H1 (cell line): ENCODE results near the gene PDE5A. TPM values are rescaled to one million over a fixed set of nuclear protein-coding genes. Genes with fewer than 3 reads are reported as not detected.

Experiments
- CTCF ChIA-PET: fragments of 300-600 bp; sonication (Branson Sonifier 250); formaldehyde crosslinking; loops from one replicate; lab custom pipeline; 2021; ENCODE audit not compliant: partially characterized antibody; lab: Charles Lee
- POLR2A ChIA-PET: fragments of 300-600 bp; sonication (Branson Sonifier 250); formaldehyde crosslinking; loops from one replicate; lab custom pipeline; 2021; ENCODE audit warnings: inconsistent platforms; ENCODE audit not compliant: partially characterized antibody; lab: Charles Lee
- DNase-seq, 2 experiments: peaks; one replicate each; pipeline versions ENCODE4 v3.0.0 to v3.0.0-alpha.2; 2010 to 2022; ENCODE audit warnings: low spot score in 2 of 2, low read depth in 1 of 2, mixed read lengths in 1 of 2
- FAIRE-seq: peaks from 2 replicates; lab custom pipeline; 2011; peaks lifted over from hg19 to GRCh38; lab: Jason Lieb, UNC
- H2AFZ ChIP-seq: 2 replicates; pipeline ENCODE4 v1.8.1; 2012; ENCODE audit warnings: low read length, inconsistent platforms
- H2AK5ac ChIP-seq: 2 replicates; pipeline ENCODE4 v1.6.1; 2013; ENCODE audit warnings: low read depth, low read length
- H2BK120ac ChIP-seq: replicated peaks from 2 replicates; pipeline ENCODE3; 2013; ENCODE audit warnings: low read depth, low read length, inconsistent platforms
- H2BK12ac ChIP-seq: 2 replicates; pipeline ENCODE4 v1.6.1; 2013; ENCODE audit warnings: low read depth, low read length
- H2BK15ac ChIP-seq: 2 replicates; pipeline ENCODE4 v1.6.1; 2013; ENCODE audit warnings: low read length
- H2BK20ac ChIP-seq: 2 replicates; pipeline ENCODE4 v1.6.1; 2013; ENCODE audit warnings: low read length
- H2BK5ac ChIP-seq: 2 replicates; pipeline ENCODE4 v1.6.1; 2013; ENCODE audit warnings: low read depth, low read length
- H3K14ac ChIP-seq: 2 replicates; pipeline ENCODE4 v1.6.1; 2013; ENCODE audit warnings: inconsistent platforms; ENCODE audit not compliant: insufficient read length
- H3K18ac ChIP-seq: 2 replicates; pipeline ENCODE4 v1.6.1; 2013; ENCODE audit warnings: low read length; ENCODE audit errors: extremely low read depth
- H3K23ac ChIP-seq: 2 replicates; pipeline ENCODE4 v1.6.1; 2013; ENCODE audit warnings: inconsistent platforms; ENCODE audit not compliant: insufficient read length
- H3K23me2 ChIP-seq: 2 replicates; pipeline ENCODE4 v1.6.1; 2013; ENCODE audit warnings: low read depth, low read length
- H3K27ac ChIP-seq: 2 replicates; pipeline ENCODE4 v1.6.1; 2011; ENCODE audit warnings: low read depth, low read length, inconsistent platforms
- H3K27me3 ChIP-seq, 4 experiments: replicated peaks in 1 of 4; 1 replicate in 1 of 4; 2 replicates in 3 of 4; pipeline versions ENCODE4 v1.6.1 to v1.8.1; 2011 to 2013; ENCODE audit warnings: low read length in 3 of 4, mild to moderate bottlenecking in 3 of 4, inconsistent platforms in 2 of 4, mixed read lengths in 2 of 4, moderate library complexity in 1 of 4; ENCODE audit not compliant: control insufficient read depth in 3 of 4, insufficient read depth in 3 of 4; ENCODE audit errors: extremely low read depth in 1 of 4
- H3K36me3 ChIP-seq, 4 experiments: 2 replicates each; pipeline versions ENCODE4 v1.6.1 to v1.8.1; 2011 to 2013; ENCODE audit warnings: mild to moderate bottlenecking in 4 of 4, low read length in 3 of 4, moderate library complexity in 2 of 4, control low read depth in 1 of 4, inconsistent platforms in 1 of 4; ENCODE audit not compliant: insufficient read depth in 4 of 4, control insufficient read depth in 2 of 4
- H3K4ac ChIP-seq: replicated peaks from 2 replicates; pipeline ENCODE3; 2013; ENCODE audit warnings: low read length, low read depth, mixed read lengths, inconsistent platforms; ENCODE audit not compliant: insufficient read length
- H3K4me1 ChIP-seq, 4 experiments: replicated peaks in 1 of 4; 1 replicate in 1 of 4; 2 replicates in 3 of 4; pipeline versions ENCODE4 v1.6.1 to v1.8.1; 2011 to 2013; ENCODE audit warnings: low read length in 3 of 4, inconsistent platforms in 2 of 4, mixed read lengths in 1 of 4; ENCODE audit not compliant: insufficient read depth in 4 of 4, control insufficient read depth in 3 of 4
- H3K4me2 ChIP-seq, 2 experiments: 2 replicates each; pipeline versions ENCODE4 v1.6.1 to v1.8.1; 2011 to 2013; ENCODE audit warnings: low read depth in 2 of 2, low read length in 2 of 2, control low read depth in 1 of 2, inconsistent platforms in 1 of 2, mild to moderate bottlenecking in 1 of 2; ENCODE audit not compliant: insufficient read depth in 1 of 2
- H3K4me3 ChIP-seq, 4 experiments: fragments of 200-600, 300-600 bp in 1 of 4; sonication (generic), shearing (Covaris generic), sonication (Bioruptor Twin) in 1 of 4; 2 replicates each; pipeline versions ENCODE4 v1.5.1 to v1.8.1; 2011 to 2016; ENCODE audit warnings: low read length in 4 of 4, low read depth in 3 of 4, control low read depth in 2 of 4, inconsistent platforms in 2 of 4, mild to moderate bottlenecking in 2 of 4, mixed read lengths in 1 of 4, moderate library complexity in 1 of 4; ENCODE audit not compliant: insufficient read depth in 2 of 4; ENCODE audit errors: extremely low read depth in 1 of 4
- H3K56ac ChIP-seq: replicated peaks from 2 replicates; pipeline ENCODE3; 2013; ENCODE audit warnings: low read depth, mild to moderate bottlenecking, mixed read lengths, low read length, inconsistent platforms; ENCODE audit not compliant: insufficient read length
- H3K79me1 ChIP-seq: 2 replicates; pipeline ENCODE4 v1.6.1; 2013; ENCODE audit warnings: low read depth, low read length, control low read depth
- H3K79me2 ChIP-seq, 2 experiments: 2 replicates each; pipeline versions ENCODE4 v1.6.1 to v1.8.1; 2012 to 2013; ENCODE audit warnings: low read length in 2 of 2, mild to moderate bottlenecking in 2 of 2, inconsistent platforms in 1 of 2; ENCODE audit not compliant: insufficient read depth in 2 of 2, control insufficient read depth in 1 of 2
- H3K9ac ChIP-seq, 4 experiments: replicated peaks in 1 of 4; 1 replicate in 1 of 4; 2 replicates in 3 of 4; pipeline versions ENCODE4 v1.6.1 to v1.8.1; 2011 to 2013; ENCODE audit warnings: low read depth in 3 of 4, low read length in 3 of 4, control low read depth in 2 of 4, mild to moderate bottlenecking in 2 of 4, moderate library complexity in 2 of 4, inconsistent platforms in 1 of 4; ENCODE audit errors: extremely low read depth in 1 of 4
- H3K9me3 ChIP-seq, 2 experiments: 2 replicates each; pipeline versions ENCODE4 v1.6.1 to v1.8.1; 2012 to 2013; ENCODE audit warnings: mild to moderate bottlenecking in 2 of 2, moderate library complexity in 2 of 2, control low read depth in 1 of 2, inconsistent platforms in 1 of 2, low read depth in 1 of 2, low read length in 1 of 2, mixed read lengths in 1 of 2; ENCODE audit not compliant: insufficient read depth in 2 of 2
- H4K20me1 ChIP-seq, 2 experiments: replicated peaks in 1 of 2; 2 replicates each; pipeline versions ENCODE3 to v1.8.1; 2011 to 2013; ENCODE audit warnings: inconsistent platforms in 2 of 2, low read length in 2 of 2, mild to moderate bottlenecking in 1 of 2; ENCODE audit not compliant: insufficient read depth in 2 of 2, control insufficient read depth in 1 of 2
- H4K5ac ChIP-seq: 2 replicates; pipeline ENCODE4 v1.6.1; 2013; ENCODE audit warnings: low read length, low read depth, mixed read lengths, inconsistent platforms; ENCODE audit not compliant: insufficient read length
- H4K8ac ChIP-seq: 2 replicates; pipeline ENCODE4 v1.8.0; 2013; ENCODE audit warnings: mild to moderate bottlenecking, moderate library complexity, low read length, inconsistent platforms; ENCODE audit not compliant: insufficient read depth; ENCODE audit errors: extremely low read depth
- H4K91ac ChIP-seq: replicated peaks from 2 replicates; pipeline ENCODE3; 2013; ENCODE audit warnings: low read length, mixed read lengths, inconsistent platforms; ENCODE audit not compliant: insufficient read length
- ASH2L ChIP-seq: fragments of 200-600, 300-600 bp; sonication (generic); IDR thresholded peaks from one replicate; pipeline ENCODE4 v1.7.1; 2017; ENCODE audit warnings: low read length
- BACH1 ChIP-seq: IDR thresholded peaks from 2 replicates; pipeline ENCODE4 v1.6.1; 2012; ENCODE audit warnings: low read length, improper control_type of control experiment
- BCL11A ChIP-seq, 2 experiments: IDR thresholded peaks; one replicate each; pipeline ENCODE4 v1.6.1; 2011; ENCODE audit warnings: low read depth in 2 of 2, low read length in 2 of 2, mild to moderate bottlenecking in 2 of 2
- CHD1 ChIP-seq: IDR thresholded peaks from 2 replicates; pipeline ENCODE4 v1.6.1; 2012; ENCODE audit warnings: low read depth, low read length, improper control_type of control experiment
- EGR1 ChIP-seq: IDR thresholded peaks from 2 replicates; pipeline ENCODE4 v1.6.1; 2011; ENCODE audit warnings: low read depth, low read length, borderline replicate concordance
- GABPA ChIP-seq: IDR thresholded peaks from 2 replicates; pipeline ENCODE4 v1.6.1; 2011; ENCODE audit warnings: mild to moderate bottlenecking, low read length, moderate library complexity, borderline replicate concordance; ENCODE audit not compliant: insufficient read depth
- GTF2F1 ChIP-seq: IDR thresholded peaks from 2 replicates; pipeline ENCODE4 v1.6.1; 2012; ENCODE audit warnings: low read depth, low read length, improper control_type of control experiment, borderline replicate concordance
- KDM1A ChIP-seq: fragments of 200-600, 300-600 bp; sonication (generic); IDR thresholded peaks from 2 replicates; pipeline ENCODE4 v1.7.1; 2016; ENCODE audit warnings: mild to moderate bottlenecking, low read length, borderline replicate concordance
- KDM4A ChIP-seq: IDR thresholded peaks from one replicate; pipeline ENCODE4 v1.7.1; 2012; ENCODE audit warnings: low read depth, mild to moderate bottlenecking, moderate library complexity, low read length, inconsistent platforms; ENCODE audit not compliant: severe bottlenecking
- RAD21 ChIP-seq, 2 experiments: IDR thresholded peaks in 1 of 2; conservative IDR thresholded peaks in 1 of 2; 2 replicates each; pipeline ENCODE4 v1.6.1; 2011; ENCODE audit warnings: low read depth in 2 of 2, low read length in 2 of 2, improper control_type of control experiment in 1 of 2, inconsistent platforms in 1 of 2, mild to moderate bottlenecking in 1 of 2, moderate library complexity in 1 of 2
- TEAD4 ChIP-seq: IDR thresholded peaks from 2 replicates; pipeline ENCODE4 v1.6.1; 2012; ENCODE audit warnings: low read depth, low read length, inconsistent platforms, mixed read lengths
- WGBS, 2 experiments: shearing (Covaris generic) in 1 of 2; methylation state at CpG; one replicate each; pipeline versions ENCODE4 v1.1.6 to v1.1.7; 2013 to 2015; ENCODE audit warnings: low lambda C conversion rate in 2 of 2, mixed read lengths in 2 of 2, inconsistent platforms in 1 of 2, low coverage in 1 of 2, missing lambda C conversion rate in 1 of 2; ENCODE audit not compliant: insufficient replicate concordance in 2 of 2, insufficient coverage in 1 of 2, insufficient read length in 1 of 2; ENCODE audit errors: extremely low coverage in 1 of 2, missing lambda C conversion rate in 1 of 2; 5-methylcytosine and 5-hydroxymethylcytosine counted together
- polyA plus RNA-seq, 7 experiments: library from polyadenylated mRNA; depleted of rRNA in 3 of 7; stranded (reverse) in 5 of 7; unstranded in 2 of 7; fragments of >200 nt in 5 of 7; fragments of 200-250 nt in 2 of 7; gene quantifications; 1 replicate in 5 of 7; 2 replicates in 1 of 7; 4 replicates in 1 of 7; pipeline versions ENCODE4 v1.2.1 to v1.2.3, GENCODE V29; 2011 to 2013; ENCODE audit warnings: missing spikeins in 2 of 7, mixed read lengths in 2 of 7
- total RNA-seq: library from RNA; stranded (reverse); fragmentation: NEBNext Ultra II Directional; extraction: Animal tissue kit (Norgen Biotek cat#: 25700); gene quantifications from 2 replicates; pipeline ENCODE4 v1.2.1, GENCODE V29; 2021
- TF ChIP-seq, protein P1 (sequence below): IDR thresholded peaks from 2 replicates; pipeline ENCODE4 v1.6.1; 2012; ENCODE audit warnings: inconsistent platforms

The PDE5A gene
- total and polyA plus RNA-seq, 2 of the 8 experiments (the other 6 are each of a cell fraction or from before 2014, with no cell fraction given): 5.6 to 32.4 TPM

DNA sequence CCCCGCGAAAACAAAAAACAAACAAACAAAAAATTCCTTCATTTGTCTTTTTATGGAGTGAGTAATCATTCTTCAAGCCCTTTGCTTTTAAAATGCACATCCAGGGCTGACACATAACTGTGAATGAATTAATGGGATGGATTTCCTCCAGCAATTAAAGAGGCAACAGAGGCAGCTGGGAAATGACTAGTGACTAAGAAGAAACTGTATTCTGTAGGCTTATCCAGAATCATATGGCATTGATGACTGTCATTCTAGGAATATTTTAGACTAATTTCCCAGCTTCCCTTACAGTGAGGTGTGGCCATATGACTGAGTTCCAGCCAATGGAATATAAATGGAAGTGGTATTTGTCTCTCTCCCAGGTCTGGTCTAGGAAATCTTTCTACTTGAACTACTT lies 46.8 kb upstream of the PDE5A start:
- Histone ChIP-seq H4K5ac (no peak overlapping the region), H3K27ac (no peak overlapping the region), H3K36me3 (no peaks in the 10 kb centered on the region), H3K4ac (no peak overlapping the region), H3K14ac (no peak overlapping the region), H3K4me3 (no peak overlapping the region), H2AK5ac (no peak overlapping the region), H4K8ac (no peak overlapping the region), H3K18ac (no peak overlapping the region), H2AFZ (no peak overlapping the region), H2BK12ac (no peak overlapping the region), H3K56ac (no peak overlapping the region), H2BK120ac (no peak overlapping the region), H3K27me3 (no peaks in the 10 kb centered on the region), H3K9ac (no peak overlapping the region), H4K20me1 (no peaks in the 10 kb centered on the region), H3K79me2 (no peaks in the 10 kb centered on the region), H2BK15ac (no peak overlapping the region), H3K23ac (no peak overlapping the region), H3K4me1 (peaks cover 0 to 3% (median 1%) of the 10 kb centered on the region in 4 experiments; a peak in 1 of 7 replicates), H3K23me2 (no peaks in the 10 kb centered on the region; the same call in 1 of the 2 replicates), H2BK5ac (no peak overlapping the region), H2BK20ac (no peak overlapping the region), H3K9me3 (no peaks in the 10 kb centered on the region; a peak in 1 of 4 replicates), H4K91ac (no peak overlapping the region), H3K4me2 (no peak overlapping the region), H3K79me1 (no peaks in the 10 kb centered on the region)
- CTCF ChIA-PET: no interaction called here
- POLR2A ChIA-PET: no interaction called here
- no peak for DNase-seq
- FAIRE-seq: no peak
- TF ChIP-seq KDM1A (no peak), EGR1 (no peak), BACH1 (no peak), TEAD4 (no peak), GTF2F1 (no peak), KDM4A (no peak), BCL11A (IDR thresholded peaks at IDR 0.05; ENCODE audit: low read depth in 2 of 2, low read length in 2 of 2) (no peak), GABPA (no peak), CHD1 (no peak), RAD21 (IDR thresholded peaks at IDR 0.05 in 1 of 2, conservative IDR thresholded peaks at IDR 0.05 in 1 of 2; ENCODE audit: low read depth in 2 of 2, low read length in 2 of 2) (no peak), ASH2L (no peak)
- TF ChIP-seq, protein P1, sequence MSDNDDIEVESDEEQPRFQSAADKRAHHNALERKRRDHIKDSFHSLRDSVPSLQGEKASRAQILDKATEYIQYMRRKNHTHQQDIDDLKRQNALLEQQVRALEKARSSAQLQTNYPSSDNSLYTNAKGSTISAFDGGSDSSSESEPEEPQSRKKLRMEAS: no peak
- WGBS, 2 experiments: 93 to 100% methylated on average over 2 of the region's 2 CpGs
